ENCODE data around the gene PPP2R2B.

DNA sequence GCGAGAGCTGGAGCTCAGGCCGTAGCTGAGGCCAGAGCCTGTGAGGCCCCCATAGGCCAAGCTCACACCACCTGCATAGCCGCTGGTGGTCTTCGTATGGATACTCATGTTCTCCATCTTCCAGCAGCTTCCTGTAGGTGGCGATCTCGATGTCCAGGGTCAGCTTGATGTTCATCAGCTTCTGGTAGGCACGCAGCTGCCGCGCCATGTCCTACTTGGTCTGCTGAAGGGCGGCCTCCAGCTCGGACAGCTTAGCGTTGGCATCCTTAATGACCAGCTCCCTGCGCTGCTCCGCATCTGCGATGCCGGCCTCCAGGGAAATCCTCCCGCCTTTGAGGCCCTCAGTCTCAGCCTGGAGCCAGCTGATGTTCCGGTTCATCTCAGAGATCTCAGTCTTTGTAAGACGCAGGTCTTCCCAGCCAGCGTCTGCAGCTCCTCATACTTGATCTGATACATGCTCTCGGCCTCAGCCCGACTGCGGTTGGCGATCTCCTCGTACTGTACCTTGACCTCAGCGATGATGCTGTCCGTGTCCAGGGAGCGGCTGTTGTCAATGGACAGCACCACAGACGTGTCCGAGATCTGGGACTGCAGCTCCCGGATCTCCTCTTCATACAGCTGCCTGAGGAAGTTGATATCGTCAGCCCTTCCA lies 172.1 kb downstream of the PPP2R2B start:
- TF ChIP-seq CTCF (IDR thresholded peaks at IDR 0.05) (no peak), POLR2A (IDR thresholded peaks at IDR 0.05) (no peak)

All from heart left ventricle (tissue), 13 donors.